HepG2 (cell line): ENCODE measurements around the gene LITAFD. TPM values are rescaled to one million over a fixed set of nuclear protein-coding genes. Genes with fewer than 3 reads are reported as not detected.

Experiments
- ATF4 ChIP-seq, 2 experiments: fragments of 450-650 bp in 1 of 2; sonication (generic) in 1 of 2; formaldehyde crosslinking; IDR thresholded peaks; 2 replicates each; pipeline versions ENCODE4 v1.5.0 to v1.8.0; 2020 to 2022; ENCODE audit warnings: mild to moderate bottlenecking in 1 of 2, missing genetic modification reagents in 1 of 2
- CBX2 ChIP-seq, 2 experiments: fragments of 200-600 bp in 1 of 2; sonication (generic); formaldehyde crosslinking in 1 of 2; IDR thresholded peaks; 2 replicates each; pipeline versions ENCODE4 v1.7.0 to v1.8.1; 2018 to 2022; ENCODE audit warnings: low read depth in 2 of 2, low read length in 1 of 2, mild to moderate bottlenecking in 1 of 2, missing genetic modification reagents in 1 of 2
- CEBPG ChIP-seq: IDR thresholded peaks from 2 replicates; pipeline ENCODE4 v1.6.1; 2016
- GATAD1 ChIP-seq: IDR thresholded peaks from 2 replicates; pipeline ENCODE4 v1.6.1; 2016; ENCODE audit warnings: missing genetic modification reagents, missing compliant biosample characterization
- HMGA1 ChIP-seq: sonication (generic); formaldehyde crosslinking; conservative IDR thresholded peaks from 2 replicates; pipeline ENCODE4 v1.4.0; 2020; ENCODE audit warnings: missing genetic modification reagents
- HNRNPH1 ChIP-seq: fragments of 200-400 bp; formaldehyde crosslinking; optimal IDR thresholded peaks from 2 replicates; pipeline ENCODE3; 2017; ENCODE audit warnings: mild to moderate bottlenecking, low read depth, low read length
- HNRNPLL ChIP-seq: fragments of 200-400 bp; formaldehyde crosslinking; IDR thresholded peaks from 2 replicates; pipeline ENCODE4 v1.6.1; 2017; ENCODE audit warnings: mild to moderate bottlenecking, low read depth, low read length; ENCODE audit not compliant: poor library complexity, severe bottlenecking
- RFX1 ChIP-seq: fragments of 450-650 bp; IDR thresholded peaks from 2 replicates; pipeline ENCODE4 v1.6.1; 2017
- TP53 ChIP-seq: sonication (generic); formaldehyde crosslinking; conservative IDR thresholded peaks from 2 replicates; pipeline ENCODE4 v1.4.0; 2020; ENCODE audit warnings: missing genetic modification reagents
- ZBED4 ChIP-seq: sonication (generic); formaldehyde crosslinking; IDR thresholded peaks from 2 replicates; pipeline ENCODE4 v1.4.0; 2020; ENCODE audit warnings: missing genetic modification reagents, borderline replicate concordance
- ZNF142 ChIP-seq: sonication (generic); formaldehyde crosslinking; IDR thresholded peaks from 2 replicates; pipeline ENCODE4 v1.4.0; 2020; ENCODE audit warnings: missing genetic modification reagents
- ZNF337 ChIP-seq: sonication (generic); formaldehyde crosslinking; IDR thresholded peaks from 2 replicates; pipeline ENCODE4 v1.5.1; 2020; ENCODE audit warnings: missing genetic modification reagents, low read depth, mild to moderate bottlenecking, borderline replicate concordance
- ZNF343 ChIP-seq: sonication (generic); formaldehyde crosslinking; IDR thresholded peaks from 2 replicates; pipeline ENCODE4 v1.4.0; 2020; ENCODE audit warnings: mild to moderate bottlenecking, missing genetic modification reagents
- ZNF468 ChIP-seq: sonication (generic); formaldehyde crosslinking; IDR thresholded peaks from 2 replicates; pipeline ENCODE4 v1.8.0; 2022; ENCODE audit warnings: mild to moderate bottlenecking, moderate library complexity, missing genetic modification reagents
- ZNF574 ChIP-seq: sonication (generic); formaldehyde crosslinking; IDR thresholded peaks from 2 replicates; pipeline ENCODE4 v1.4.0; 2020; ENCODE audit warnings: missing genetic modification reagents
- polyA plus RNA-seq, 8 experiments: library from polyadenylated mRNA; depleted of rRNA in 3 of 8; stranded (reverse) in 7 of 8; unstranded in 1 of 8; fragments of >200 nt; fragmentation: Illumina TruSeq in 4 of 8; extraction: Trizol in 4 of 8; gene quantifications; 2 replicates each; pipeline versions ENCODE4 v1.2.1 to v1.2.3, GENCODE V29; 2011 to 2016; ENCODE audit warnings: low read depth in 4 of 8, missing spikeins in 1 of 8, mixed read lengths in 1 of 8; ENCODE audit not compliant: insufficient read depth in 1 of 8
- total RNA-seq, 5 experiments: library from RNA; depleted of rRNA; stranded (reverse); fragments of >200 nt; fragmentation: Illumina TruSeq; extraction: Trizol; gene quantifications; 2 replicates each; pipeline ENCODE4 v1.2.3, GENCODE V29; 2016; ENCODE audit warnings: low read depth in 1 of 5

The LITAFD gene
- total and polyA plus RNA-seq, 2 of the 13 experiments (the other 11 are each of a cell fraction or from before 2014, with no cell fraction given): not detected

- no peak; a peak in 1 of 4 replicates for TF ChIP-seq ATF4 (CRISPR knock-in tag; IDR thresholded peaks at IDR 0.05)
- TF ChIP-seq CEBPG (CRISPR knock-in tag): no peak
- no peak for TF ChIP-seq TP53
- TF ChIP-seq RFX1: no peak
- TF ChIP-seq CBX2 (IDR thresholded peaks at IDR 0.05; ENCODE audit: low read depth, low read length): no peak
- no peak for TF ChIP-seq CBX2 (CRISPR knock-in tag; IDR thresholded peaks at IDR 0.05; ENCODE audit: low read depth)
- peak; percentile 43; the same call in 1 of the 2 replicates for TF ChIP-seq ZNF343 (CRISPR knock-in tag)
- no peak for TF ChIP-seq ZNF574
- peak; percentile 70 for TF ChIP-seq HNRNPLL
- TF ChIP-seq ZNF142: no peak
- no peak for TF ChIP-seq ZNF337 (CRISPR knock-in tag)
- TF ChIP-seq ZBED4: no peak
- no peak for TF ChIP-seq GATAD1
- peak; percentile 14 for TF ChIP-seq HNRNPH1
- no peak for TF ChIP-seq HMGA1 (CRISPR knock-in tag)
- TF ChIP-seq ZNF468 (CRISPR knock-in tag): no peak
These were observed 14.8 kb upstream of the LITAFD start (continued) for GRCh38 chr16:8867216-8867931.
